K562 (cell line): ENCODE measurements around the gene IL15RA. TPM values are rescaled to one million over a fixed set of nuclear protein-coding genes. Genes with fewer than 3 reads are reported as not detected.

ENCODE experiments used
- AFF4 ChIP-seq: sonication (generic); formaldehyde crosslinking; IDR thresholded peaks from 2 replicates; pipeline ENCODE4 v1.8.0; 2023; ENCODE audit warnings: mild to moderate bottlenecking, missing genetic modification reagents
- GATA2 ChIP-seq: sonication (generic); formaldehyde crosslinking; IDR thresholded peaks from 2 replicates; pipeline ENCODE4 v1.4.0; 2020; ENCODE audit warnings: mild to moderate bottlenecking, missing genetic modification reagents
- POLR2AphosphoS2 ChIP-seq: IDR thresholded peaks from 2 replicates; pipeline ENCODE4 v1.6.1; 2012; ENCODE audit warnings: low read length, improper control_type of control experiment
- POLR3G ChIP-seq: IDR thresholded peaks from 2 replicates; pipeline ENCODE4 v1.6.1; 2011; ENCODE audit not compliant: insufficient read length, insufficient replicate concordance; ENCODE audit errors: extremely low read depth
- ZNF511 ChIP-seq: sonication (generic); formaldehyde crosslinking; IDR thresholded peaks from 2 replicates; pipeline ENCODE4 v1.8.0; 2022; ENCODE audit warnings: mild to moderate bottlenecking, missing genetic modification reagents
- polyA plus RNA-seq, 8 experiments: library from polyadenylated mRNA; depleted of rRNA in 4 of 8; stranded (reverse) in 5 of 8; unstranded in 3 of 8; fragments of >200 nt; fragmentation: Nextera tagmentation in 2 of 8; fragmentation: Illumina TruSeq in 1 of 8; extraction: Ambion mirVana in 2 of 8; extraction: Trizol in 1 of 8; gene quantifications; 2 replicates each; pipeline versions ENCODE4 v1.2.1 to v1.2.3, GENCODE V29; 2011 to 2014; ENCODE audit warnings: inconsistent platforms in 1 of 8, missing spikeins in 1 of 8
- total RNA-seq, 7 experiments: library from RNA; depleted of rRNA in 6 of 7; stranded (reverse); fragments of >200 nt in 6 of 7; fragmentation: Illumina TruSeq in 2 of 7; extraction: Trizol in 2 of 7; gene quantifications; 2 replicates each; pipeline versions ENCODE4 v1.2.1 to v1.2.3, GENCODE V29; 2011 to 2021; ENCODE audit warnings: low replicate concordance in 1 of 7
- TF ChIP-seq, protein P1 (sequence below): fragments of 200-400 bp; formaldehyde crosslinking; IDR thresholded peaks from 2 replicates; pipeline ENCODE4 v1.6.1; 2017; ENCODE audit warnings: mild to moderate bottlenecking, low read depth, low read length, moderate library complexity
- TF ChIP-seq, protein P2 (sequence below), 2 experiments: fragments of 450-650 bp in 1 of 2; sonication (generic) in 1 of 2; formaldehyde crosslinking in 1 of 2; IDR thresholded peaks in 1 of 2; conservative IDR thresholded peaks in 1 of 2; 2 replicates each; pipeline versions ENCODE4 v1.6.1 to v1.8.1; 2016 to 2023; ENCODE audit warnings: mild to moderate bottlenecking in 2 of 2, moderate library complexity in 2 of 2, inconsistent platforms in 1 of 2, missing genetic modification reagents in 1 of 2

Gene IL15RA
- total and polyA plus RNA-seq, 9 of the 15 experiments (the other 6 are each of a cell fraction or from before 2014, with no cell fraction given) = 1.2 to 11.7 (median 8.0) TPM

GRCh38 chr10:5944389-5945189 lies 32.8 kb downstream of the IL15RA start (continued):
- TF ChIP-seq AFF4 (CRISPR knock-in tag) = no peak
- TF ChIP-seq POLR2AphosphoS2 = no peak
- TF ChIP-seq, protein P1, sequence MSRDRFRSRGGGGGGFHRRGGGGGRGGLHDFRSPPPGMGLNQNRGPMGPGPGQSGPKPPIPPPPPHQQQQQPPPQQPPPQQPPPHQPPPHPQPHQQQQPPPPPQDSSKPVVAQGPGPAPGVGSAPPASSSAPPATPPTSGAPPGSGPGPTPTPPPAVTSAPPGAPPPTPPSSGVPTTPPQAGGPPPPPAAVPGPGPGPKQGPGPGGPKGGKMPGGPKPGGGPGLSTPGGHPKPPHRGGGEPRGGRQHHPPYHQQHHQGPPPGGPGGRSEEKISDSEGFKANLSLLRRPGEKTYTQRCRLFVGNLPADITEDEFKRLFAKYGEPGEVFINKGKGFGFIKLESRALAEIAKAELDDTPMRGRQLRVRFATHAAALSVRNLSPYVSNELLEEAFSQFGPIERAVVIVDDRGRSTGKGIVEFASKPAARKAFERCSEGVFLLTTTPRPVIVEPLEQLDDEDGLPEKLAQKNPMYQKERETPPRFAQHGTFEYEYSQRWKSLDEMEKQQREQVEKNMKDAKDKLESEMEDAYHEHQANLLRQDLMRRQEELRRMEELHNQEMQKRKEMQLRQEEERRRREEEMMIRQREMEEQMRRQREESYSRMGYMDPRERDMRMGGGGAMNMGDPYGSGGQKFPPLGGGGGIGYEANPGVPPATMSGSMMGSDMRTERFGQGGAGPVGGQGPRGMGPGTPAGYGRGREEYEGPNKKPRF = no peak
- TF ChIP-seq, protein P2, sequence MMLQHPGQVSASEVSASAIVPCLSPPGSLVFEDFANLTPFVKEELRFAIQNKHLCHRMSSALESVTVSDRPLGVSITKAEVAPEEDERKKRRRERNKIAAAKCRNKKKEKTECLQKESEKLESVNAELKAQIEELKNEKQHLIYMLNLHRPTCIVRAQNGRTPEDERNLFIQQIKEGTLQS (IDR thresholded peaks at IDR 0.05) = peak; percentile 53; the same call in 1 of the 2 replicates
- TF ChIP-seq, protein P2 (CRISPR knock-in tag; conservative IDR thresholded peaks at IDR 0.05) = no peak
- no peak for TF ChIP-seq POLR3G
- TF ChIP-seq ZNF511 (CRISPR knock-in tag) = no peak
- TF ChIP-seq GATA2 = no peak
- TF ChIP-seq, all 486 proteins: peak for 2
